HG03175 (cell line): ENCODE measurements around the gene RBM39.
"Not testable (repeated sequence)": the region's sequence is repeated elsewhere in the genome, so short reads cannot be mapped to it uniquely, and the experiment has no call there.

Source experiments
- ATAC-seq: cut with Tn5 transposase; IDR thresholded peaks from one replicate; pipeline ENCODE4 v1.9.1; 2021; ENCODE audit warnings: mild to moderate bottlenecking, moderate library complexity; ENCODE audit not compliant: unreplicated experiment

RBM39 gene

DNA sequence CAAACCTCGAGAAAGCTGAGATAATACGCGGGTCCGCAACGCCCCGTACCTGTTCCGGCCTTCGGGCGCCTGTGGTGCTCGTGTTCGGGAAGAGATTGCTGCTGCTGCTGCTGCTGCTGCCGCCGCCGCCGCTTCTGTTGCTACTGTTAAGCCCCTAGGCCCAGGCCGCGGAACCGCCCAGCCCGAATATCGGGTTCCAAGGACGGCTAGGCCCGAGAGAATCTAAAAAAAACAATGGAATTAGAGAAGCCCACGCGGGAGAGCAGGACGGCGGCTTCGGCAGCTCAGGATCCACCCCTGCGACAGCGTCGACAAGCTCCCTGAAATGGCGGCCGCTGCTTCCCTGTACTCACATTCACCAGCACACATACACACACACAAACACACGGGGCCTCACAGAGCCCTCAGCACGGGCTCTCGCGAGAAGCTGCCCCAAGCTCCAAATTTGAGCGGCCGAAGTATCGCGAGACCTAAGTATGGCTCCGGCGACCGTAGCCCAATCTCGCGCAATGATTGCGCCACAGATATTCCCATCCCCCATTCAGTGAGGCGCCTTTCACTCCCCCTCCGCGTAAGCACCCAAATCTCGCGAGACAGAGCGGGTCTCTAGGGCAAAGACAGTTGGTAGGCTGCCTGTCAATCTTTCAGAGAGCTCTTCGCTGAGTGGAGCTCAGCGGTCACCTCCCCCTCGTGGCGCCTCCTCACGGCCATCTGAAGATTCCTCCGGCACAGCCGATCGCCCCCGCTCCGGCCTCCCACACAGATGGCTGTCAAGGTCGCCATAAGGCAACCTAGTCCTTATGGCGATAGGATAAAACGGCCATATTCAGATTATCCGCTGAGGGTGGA is at the start of gene RBM39:
RBM39 (minus strand) TSS at position 369 of the 849 bp plus-strand sequence. CDS start 1,386 bp downstream, outside the sequence.
- ATAC-seq, result peak; percentile 85

- no peak for ATAC-seq
Observed at GRCh38 chr20:35791821-35792220, 49.8 kb upstream of the RBM39 start.

GRCh38 chr20:35791097-35791496 is 49.0 kb upstream of the RBM39 start:
- ATAC-seq, result no peak

DNA sequence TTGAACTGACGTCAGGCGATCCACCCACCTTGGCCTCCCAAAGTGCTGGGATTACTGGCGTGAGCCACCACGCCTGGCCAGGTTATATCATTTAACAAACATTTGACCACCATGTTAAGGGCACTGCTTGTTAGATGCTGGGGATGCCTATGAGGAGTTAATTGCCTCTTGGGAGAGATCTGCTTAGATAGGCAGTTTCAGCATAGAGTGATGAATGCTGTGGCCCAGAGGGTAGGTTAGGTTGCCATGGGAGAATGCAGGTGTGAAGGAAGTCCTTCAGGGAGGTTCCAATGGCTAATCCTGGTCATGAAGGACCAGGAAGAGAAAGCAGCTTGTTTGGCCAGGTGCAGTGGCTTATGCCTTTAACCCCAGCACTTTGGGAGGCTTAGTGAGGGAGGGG is 46.7 kb upstream of the RBM39 start:
- ATAC-seq, result no peak

DNA sequence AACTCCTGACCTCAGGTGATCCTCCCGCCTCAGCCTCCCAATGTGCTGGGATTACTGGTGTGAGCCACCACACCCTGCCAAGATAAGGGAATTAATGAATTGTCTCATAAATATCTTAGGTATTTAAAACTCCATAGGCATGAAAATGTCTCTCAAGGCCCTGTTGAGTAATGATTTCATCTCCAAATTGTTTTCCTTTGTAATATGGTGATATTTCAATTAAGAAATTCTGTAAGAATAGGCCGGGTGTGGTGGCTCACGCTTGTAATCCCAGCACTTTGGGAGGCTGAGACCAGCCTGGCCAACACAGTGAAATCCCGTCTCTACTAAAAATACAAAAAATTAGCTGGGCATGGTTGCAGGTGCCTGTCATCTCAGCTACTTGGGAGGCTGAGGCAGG is 43.5 kb upstream of the RBM39 start:
- ATAC-seq, result not testable (repeated sequence)

DNA sequence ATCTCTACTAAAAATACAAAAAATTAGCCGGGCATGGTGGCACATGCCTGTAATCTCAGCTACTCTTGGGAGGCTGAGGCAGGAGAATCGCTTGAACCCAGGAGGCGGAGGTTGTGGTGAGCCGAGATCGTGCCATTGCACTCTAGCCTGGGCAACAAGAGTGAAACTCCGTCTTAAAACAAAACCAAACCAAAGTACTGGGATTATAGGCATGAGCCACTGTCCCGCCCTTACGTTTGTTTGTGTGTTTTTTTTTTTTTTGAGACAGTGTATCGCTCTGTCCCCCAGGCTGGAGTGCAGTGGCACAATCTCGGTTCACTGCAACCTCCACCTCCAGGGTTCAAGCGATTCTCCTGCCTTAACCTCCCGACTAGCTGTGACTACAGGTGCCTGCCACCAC is 41.8 kb upstream of the RBM39 start:
- ATAC-seq, result not testable (repeated sequence)

DNA sequence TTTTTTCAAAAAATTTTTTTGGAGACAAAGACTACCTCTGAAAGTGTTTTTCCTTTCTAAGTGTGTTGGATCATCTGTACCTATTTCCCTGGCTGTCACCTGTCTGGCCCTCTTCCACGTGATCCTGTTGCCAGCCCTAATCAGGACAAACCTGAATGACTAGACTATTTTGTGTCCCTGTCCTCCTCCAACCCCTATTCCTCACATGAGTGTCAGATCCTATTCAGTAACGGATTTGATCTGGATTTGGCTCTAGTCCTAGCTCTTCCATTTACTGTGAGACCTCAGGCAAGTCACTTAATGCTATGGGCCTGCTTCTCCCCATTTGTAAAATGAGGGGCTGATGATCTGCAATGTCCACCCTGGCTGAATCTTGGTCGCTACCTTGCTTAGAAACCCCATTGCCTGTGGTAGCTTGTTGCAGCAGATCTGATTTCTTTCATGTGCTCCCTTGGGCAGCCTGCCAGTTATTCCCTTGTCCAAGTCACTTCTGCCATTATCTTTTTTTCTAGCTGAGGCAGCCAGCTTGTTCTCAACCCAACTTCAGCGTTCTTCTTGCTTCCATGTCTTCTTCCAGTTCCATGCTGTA is 34.5 kb upstream of the RBM39 start:
- ATAC-seq, result no peak

DNA sequence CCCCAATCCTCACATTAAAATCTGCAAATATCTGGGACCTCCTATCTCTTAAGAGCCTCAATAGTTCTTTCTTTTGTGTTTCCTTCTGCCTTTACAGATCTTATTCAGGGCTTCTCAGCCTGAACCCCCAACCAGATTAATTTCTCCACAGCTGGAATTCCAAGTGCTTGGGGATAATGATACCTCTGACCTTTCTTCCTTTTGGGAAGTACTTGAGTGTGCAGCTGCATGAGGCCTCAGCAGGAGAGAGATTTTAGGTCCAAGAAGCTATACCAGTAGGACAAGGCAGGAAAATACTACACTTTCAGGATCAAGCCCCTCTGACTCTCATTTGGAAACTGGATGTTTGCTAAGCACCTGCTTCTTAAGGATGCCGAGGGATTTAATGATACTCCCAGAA is 32.3 kb upstream of the RBM39 start:
- ATAC-seq, result no peak

GRCh38 chr20:35773154-35773751 is 31.2 kb upstream of the RBM39 start:
- no peak for ATAC-seq

DNA sequence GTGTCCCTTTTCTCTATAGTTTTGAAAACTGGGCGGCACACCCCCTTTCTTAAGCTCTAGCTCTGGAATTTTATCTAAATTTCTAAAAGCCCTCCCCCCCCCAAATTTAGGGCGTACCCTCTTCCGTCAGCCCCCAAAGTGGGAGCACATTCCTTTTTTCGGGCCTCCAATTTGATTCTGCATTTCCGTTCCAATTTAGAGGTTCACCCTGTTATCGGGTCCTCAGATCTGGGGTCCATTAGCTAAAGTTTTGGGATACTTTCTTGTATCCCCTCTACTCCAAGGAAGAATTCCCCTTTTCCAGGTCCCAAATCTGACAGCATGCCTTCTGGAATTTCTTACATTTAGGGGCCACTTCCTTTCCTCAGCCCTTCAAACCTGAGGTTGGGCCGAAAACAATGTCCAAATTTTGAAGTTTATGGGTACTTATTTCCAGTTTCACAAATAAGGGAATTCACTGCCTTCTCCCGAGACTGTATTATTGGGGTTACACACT is 30.6 kb upstream of the RBM39 start:
- no peak for ATAC-seq

GRCh38 chr20:35771689-35772562 is 29.9 kb upstream of the RBM39 start, which contains the start of gene PHF20:
Gene PHF20 (plus strand): TSS chr20:35772015. CDS start chr20:35801523, 29,508 bp downstream.
- ATAC-seq, result peak; percentile 85

GRCh38 chr20:35771367-35771688 is 29.3 kb upstream of the RBM39 start:
- ATAC-seq, result no peak

DNA sequence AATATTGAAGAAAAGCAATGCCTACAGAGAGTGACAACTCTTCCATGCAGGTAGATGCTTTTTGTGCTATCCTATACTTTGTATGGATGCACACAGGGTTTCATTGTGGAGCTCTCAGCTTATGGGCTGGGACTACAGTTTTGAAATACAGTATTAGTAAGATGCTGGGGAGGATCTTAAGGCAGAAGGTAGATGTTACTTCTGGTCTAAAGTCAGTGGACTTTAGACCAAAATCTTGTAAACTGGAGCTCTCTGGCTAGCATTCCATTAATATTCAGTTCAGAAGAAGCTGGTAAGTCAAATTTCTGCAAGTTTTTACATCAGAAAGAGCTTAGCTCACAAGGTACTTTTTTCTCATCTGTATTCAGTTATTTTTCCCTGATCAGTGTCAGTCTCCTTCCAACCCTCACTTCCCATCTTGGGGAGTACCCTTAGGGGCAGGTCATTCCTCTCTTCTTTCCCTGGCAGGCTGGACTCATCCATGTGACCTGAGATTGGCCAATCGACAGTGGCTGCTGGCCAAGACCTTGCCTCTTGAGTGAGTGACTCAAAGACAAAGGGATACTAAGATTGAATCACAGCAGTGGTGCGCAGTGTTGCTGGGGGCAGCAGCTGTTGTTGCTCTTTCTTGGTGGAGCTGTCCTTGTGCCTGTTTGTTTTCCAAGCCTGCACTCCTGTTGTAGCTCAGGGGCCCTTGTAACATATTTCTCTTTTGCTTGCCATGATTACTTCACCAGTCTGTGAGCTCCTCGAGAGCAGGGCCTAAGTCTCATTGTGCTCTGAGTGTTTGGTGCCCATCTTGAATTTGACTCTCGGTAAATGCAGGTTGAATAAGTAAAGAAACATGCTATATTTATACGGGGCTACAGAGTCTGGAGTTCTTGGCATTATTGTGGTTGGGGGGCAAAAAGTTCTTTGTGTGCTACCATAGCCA is 26.9 kb upstream of the RBM39 start:
- no peak for ATAC-seq

DNA sequence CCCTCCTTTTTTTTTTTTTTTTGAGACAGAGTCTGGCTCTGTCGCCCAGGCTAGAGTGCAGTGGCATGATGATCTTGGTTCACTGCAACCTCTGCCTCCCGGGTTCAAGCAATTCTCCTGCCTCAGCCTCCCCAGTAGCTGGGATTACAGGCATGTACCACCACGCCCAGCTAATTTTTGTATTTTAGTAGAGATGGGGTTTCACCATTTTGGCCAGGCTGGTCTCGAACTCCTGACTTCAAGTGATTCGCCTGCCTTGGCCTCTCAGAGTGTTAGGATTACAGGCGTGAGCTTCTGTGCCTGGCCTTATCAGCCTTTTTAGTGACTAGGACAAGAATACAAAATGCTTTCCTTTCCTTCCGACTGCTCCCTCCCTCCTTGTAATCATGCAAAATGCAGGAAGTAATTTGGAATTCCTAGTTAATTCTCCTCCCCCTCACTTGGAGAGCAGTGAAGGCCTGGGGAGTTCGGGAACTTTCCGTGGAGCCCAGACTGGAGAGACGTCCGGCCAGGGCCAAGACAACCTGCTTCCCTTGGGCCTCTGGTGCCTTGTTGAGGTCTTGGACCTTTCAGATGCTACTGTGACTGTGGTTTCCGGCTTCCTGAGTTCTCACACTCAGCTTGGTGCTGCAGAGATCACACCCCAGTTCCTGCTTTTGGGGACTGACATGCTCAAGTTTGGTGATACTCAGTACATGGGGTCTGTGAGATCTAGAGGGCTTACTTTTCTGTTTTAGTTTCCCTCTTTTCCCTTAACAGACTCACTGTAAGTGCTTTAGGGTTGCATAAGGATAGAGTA is 25.8 kb upstream of the RBM39 start:
- peak; percentile 53 for ATAC-seq

DNA sequence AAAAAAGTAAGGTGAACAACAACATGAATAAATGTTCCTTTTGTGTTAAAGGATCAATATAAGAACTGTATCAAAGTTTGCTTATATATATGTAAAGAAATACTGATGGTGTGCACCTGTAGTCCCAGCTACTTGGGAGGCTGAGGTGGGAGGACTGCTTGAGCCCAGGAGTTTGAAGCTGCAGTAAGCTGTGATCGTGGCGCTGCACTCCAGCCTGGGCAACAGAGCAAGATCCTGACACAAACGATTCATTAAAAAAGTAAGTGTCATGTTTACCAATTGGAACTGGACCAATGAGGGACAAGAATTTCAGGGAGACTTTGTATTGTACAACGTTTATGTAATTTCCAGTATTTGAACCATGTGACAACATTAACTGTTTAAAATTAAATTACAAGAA is 24.8 kb upstream of the RBM39 start:
- no peak for ATAC-seq

GRCh38 chr20:35764936-35765335 is 22.9 kb upstream of the RBM39 start:
- not testable (repeated sequence) for ATAC-seq

- no peak for ATAC-seq
Observed at GRCh38 chr20:35762461-35762860, 20.4 kb upstream of the RBM39 start.

- not testable (repeated sequence) for ATAC-seq
Observed at GRCh38 chr20:35761548-35761947, 19.5 kb upstream of the RBM39 start.

DNA sequence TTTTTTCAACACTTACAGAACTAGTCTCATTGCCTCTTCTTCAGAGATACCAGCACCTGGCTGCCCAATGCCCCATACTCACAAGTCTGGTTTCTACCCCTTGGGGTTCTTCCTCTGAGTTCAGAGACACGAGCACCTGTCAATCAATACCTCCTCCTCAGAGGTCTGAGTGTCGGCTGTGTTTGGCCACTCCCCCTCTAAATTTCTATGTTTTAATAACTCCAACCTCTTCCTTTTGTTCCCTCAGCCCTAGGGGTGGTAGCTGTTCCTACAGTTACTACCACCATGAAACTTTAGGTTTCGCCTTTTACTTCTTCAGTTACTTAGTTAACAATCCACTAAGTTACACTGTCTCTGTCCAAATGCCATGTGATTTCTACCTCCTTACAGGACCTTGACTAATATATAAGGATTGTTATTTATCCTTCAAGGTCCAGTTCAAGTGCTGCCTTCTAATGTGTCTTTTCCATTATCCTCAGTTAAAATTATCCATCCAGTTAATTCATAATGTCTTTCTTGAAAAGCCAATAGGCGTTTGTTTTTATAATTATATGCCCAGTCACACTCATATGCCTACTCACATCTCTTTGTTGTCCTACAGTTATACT is 15.1 kb upstream of the RBM39 start:
- no peak for ATAC-seq
